Measurements from ENCODE around the gene ZNF568.
A peak's percentile ranks its signal among the peaks of the same experiment; 100 is the strongest.

Gene ZNF568

DNA sequence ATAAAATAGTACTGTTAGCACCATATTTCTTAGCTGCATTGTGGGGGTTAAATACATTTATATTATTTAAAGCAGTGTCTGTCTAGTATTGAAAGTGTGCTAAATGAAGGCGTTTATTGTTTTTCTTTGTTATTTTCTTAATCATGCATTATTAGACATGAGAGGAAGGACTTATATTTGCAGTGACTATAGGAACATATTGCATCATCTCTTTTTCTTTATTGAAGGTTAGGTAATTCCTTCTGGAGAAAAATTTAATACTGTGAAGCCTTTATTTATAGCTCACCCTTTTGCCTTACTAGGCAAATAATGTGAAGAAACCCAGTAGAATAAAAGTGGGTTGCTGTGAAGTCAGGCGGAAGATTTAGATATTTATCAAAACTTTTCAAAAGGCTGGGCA, 83.2 kb downstream of the ZNF568 start:
- no peak overlapping the region for H3K4me3 ChIP-seq
- H3K27ac ChIP-seq: no peak overlapping the region
- TF ChIP-seq, protein P1, sequence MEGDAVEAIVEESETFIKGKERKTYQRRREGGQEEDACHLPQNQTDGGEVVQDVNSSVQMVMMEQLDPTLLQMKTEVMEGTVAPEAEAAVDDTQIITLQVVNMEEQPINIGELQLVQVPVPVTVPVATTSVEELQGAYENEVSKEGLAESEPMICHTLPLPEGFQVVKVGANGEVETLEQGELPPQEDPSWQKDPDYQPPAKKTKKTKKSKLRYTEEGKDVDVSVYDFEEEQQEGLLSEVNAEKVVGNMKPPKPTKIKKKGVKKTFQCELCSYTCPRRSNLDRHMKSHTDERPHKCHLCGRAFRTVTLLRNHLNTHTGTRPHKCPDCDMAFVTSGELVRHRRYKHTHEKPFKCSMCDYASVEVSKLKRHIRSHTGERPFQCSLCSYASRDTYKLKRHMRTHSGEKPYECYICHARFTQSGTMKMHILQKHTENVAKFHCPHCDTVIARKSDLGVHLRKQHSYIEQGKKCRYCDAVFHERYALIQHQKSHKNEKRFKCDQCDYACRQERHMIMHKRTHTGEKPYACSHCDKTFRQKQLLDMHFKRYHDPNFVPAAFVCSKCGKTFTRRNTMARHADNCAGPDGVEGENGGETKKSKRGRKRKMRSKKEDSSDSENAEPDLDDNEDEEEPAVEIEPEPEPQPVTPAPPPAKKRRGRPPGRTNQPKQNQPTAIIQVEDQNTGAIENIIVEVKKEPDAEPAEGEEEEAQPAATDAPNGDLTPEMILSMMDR (IDR thresholded peaks at IDR 0.05): no peak
- no peak for DNase-seq (ENCODE audit: low spot score)

DNA sequence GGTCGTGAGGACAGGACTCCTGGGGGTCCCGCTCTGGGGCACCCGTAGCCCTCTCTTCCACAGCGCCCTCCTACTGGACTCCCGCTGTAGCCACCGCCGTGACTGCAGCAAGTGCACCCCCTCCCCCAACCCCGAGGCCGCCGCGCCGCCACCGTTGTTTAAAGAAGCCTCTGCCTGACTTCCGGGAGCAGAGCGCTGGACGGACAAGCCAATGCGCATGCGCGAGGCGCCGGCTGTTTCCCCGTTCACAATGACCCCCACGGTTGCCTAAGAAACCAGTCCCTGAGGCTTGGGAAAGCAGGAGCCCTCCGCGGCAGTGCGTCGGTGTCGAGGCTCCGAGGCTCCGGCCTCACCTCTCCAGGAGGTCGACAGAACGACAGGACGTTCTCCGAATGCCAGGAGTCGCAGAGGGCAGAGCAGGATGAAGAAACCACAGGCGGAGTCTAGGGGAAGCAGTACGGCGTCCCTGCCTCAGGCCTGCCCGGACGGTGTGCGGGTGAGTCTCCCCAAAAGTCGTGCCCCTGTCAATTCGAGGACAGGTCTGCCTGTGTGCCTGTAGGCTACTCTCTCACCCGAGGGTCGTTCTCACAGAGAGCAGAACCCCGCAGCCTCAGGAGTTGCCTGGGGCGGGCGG, 91.6 kb downstream of the ZNF568 start:
- peak overlapping the region; percentile 65 for H3K4me3 ChIP-seq
- no peak overlapping the region for H3K27ac ChIP-seq
- TF ChIP-seq, protein P1 (IDR thresholded peaks at IDR 0.05): no peak
- no peak for DNase-seq (ENCODE audit: low spot score)

DNA sequence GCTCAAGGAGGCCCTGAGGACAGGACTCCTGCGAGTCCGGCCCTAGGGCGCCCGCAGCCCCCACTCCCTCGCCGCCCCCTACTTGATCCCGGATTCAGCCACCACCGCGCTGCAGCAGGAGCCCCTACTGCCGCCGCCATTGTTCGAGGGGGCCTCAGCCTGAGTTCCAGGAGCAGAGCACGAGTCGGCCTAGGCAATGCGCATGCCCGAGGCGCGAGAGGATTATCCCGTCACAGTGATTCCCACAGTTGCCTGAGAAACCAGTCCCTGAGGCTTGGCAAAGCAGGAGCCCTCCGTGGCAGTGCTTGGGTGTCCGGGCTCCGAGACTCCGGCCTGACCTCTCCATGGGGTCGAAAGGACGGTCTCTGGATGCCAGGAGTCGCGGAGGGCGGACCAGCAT, 93.7 kb downstream of the ZNF568 start:
- no peak overlapping the region for H3K4me3 ChIP-seq
- TF ChIP-seq, protein P1 (IDR thresholded peaks at IDR 0.05): no peak

GRCh38 chr19:37012093-37012745, 96.1 kb downstream of the ZNF568 start:
- TF ChIP-seq, protein P1 (IDR thresholded peaks at IDR 0.05): no peak
- no peak overlapping the region for H3K4me3 ChIP-seq
- no peak overlapping the region for H3K27ac ChIP-seq
- DNase-seq (ENCODE audit: low spot score): no peak

More for the DNA sequence above, 93.7 kb downstream of the ZNF568 start:
- no peak overlapping the region for H3K27ac ChIP-seq
- no peak for DNase-seq (ENCODE audit: low spot score)

GRCh38 chr19:37014456-37014855, 98.3 kb downstream of the ZNF568 start:
- DNase-seq (ENCODE audit: low spot score): no peak
- TF ChIP-seq, protein P1 (IDR thresholded peaks at IDR 0.05): no peak
- no peak overlapping the region for H3K4me3 ChIP-seq
- H3K27ac ChIP-seq: no peak overlapping the region

DNA sequence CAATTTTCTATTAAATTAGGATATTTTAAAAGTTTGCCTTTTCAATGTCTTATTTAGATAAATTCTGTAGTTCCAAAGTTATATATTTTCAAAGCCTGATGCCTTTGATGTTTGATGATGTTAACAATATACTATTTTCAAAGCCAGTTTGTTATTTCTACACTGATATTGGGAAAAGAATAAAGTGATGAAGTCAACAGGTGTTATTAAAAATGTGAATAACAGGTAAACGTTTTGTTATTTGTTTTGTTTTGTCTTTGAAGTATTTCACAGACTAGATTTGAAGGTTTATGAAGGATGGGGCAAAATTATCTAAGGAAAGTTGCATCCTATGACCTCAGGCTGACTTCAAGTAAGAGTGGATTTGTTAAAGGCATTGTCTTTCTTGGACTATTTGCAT, 129.0 kb downstream of the ZNF568 start:
- TF ChIP-seq, protein P1 (IDR thresholded peaks at IDR 0.05): no peak
- Histone ChIP-seq H3K4me3 (no peak overlapping the region), H3K27ac (no peak overlapping the region)
- no peak for DNase-seq (ENCODE audit: low spot score)
